Activated naive CD4-positive, alpha-beta T cell treated with anti-CD3 and anti-CD28 coated beads, Interleukin-2, amount 50 U/mL, for 16 hours (primary cell): ENCODE measurements around the gene HRNR.

Experiments used
- DNase-seq: peaks from one replicate; pipeline ENCODE4 v3.0.0-alpha.2; 2020

The HRNR gene

GRCh38 chr1:152188673-152189591 is 35.1 kb downstream of the HRNR start:
- DNase-seq: peak; percentile 79

- no peak for DNase-seq
Observed at GRCh38 chr1:152186556-152187285, 37.3 kb downstream of the HRNR start.

GRCh38 chr1:152185544-152186391 is 38.2 kb downstream of the HRNR start:
- DNase-seq: peak; percentile 16

- no peak for DNase-seq
Observed at GRCh38 chr1:152182944-152183361, 41.0 kb downstream of the HRNR start.

GRCh38 chr1:152182431-152182830 is 41.6 kb downstream of the HRNR start:
- DNase-seq: no peak

GRCh38 chr1:152179566-152179965 is 44.4 kb downstream of the HRNR start:
- no peak for DNase-seq

GRCh38 chr1:152170287-152170905 is 53.6 kb downstream of the HRNR start:
- DNase-seq: no peak

GRCh38 chr1:152169366-152170025 is 54.5 kb downstream of the HRNR start:
- DNase-seq: no peak

- no peak for DNase-seq
Observed at GRCh38 chr1:152168535-152168868, 55.5 kb downstream of the HRNR start.

GRCh38 chr1:152167835-152168534 is 56.0 kb downstream of the HRNR start:
- no peak for DNase-seq

- no peak for DNase-seq
Observed at GRCh38 chr1:152166966-152167365, 57.0 kb downstream of the HRNR start.

- DNase-seq: no peak
Observed at GRCh38 chr1:152165286-152166077, 58.5 kb downstream of the HRNR start.

- DNase-seq: no peak
Observed at GRCh38 chr1:152164517-152165136, 59.4 kb downstream of the HRNR start.

GRCh38 chr1:152162792-152163463 is 61.1 kb downstream of the HRNR start:
- DNase-seq: no peak
